AG09319 (cell line): ENCODE results near the gene ALCAM.

Source experiments
- DNase-seq: peaks from one replicate; pipeline ENCODE4 v3.0.0-alpha.2; 2010; ENCODE audit warnings: low read depth; ENCODE audit errors: extremely low read depth
- CTCF ChIP-seq: IDR thresholded peaks from 2 replicates; pipeline ENCODE4 v1.5.1; 2011; ENCODE audit warnings: low read depth, mild to moderate bottlenecking, inconsistent platforms, low read length, moderate library complexity

Gene ALCAM

GRCh38 chr3:105537371-105538080 lies 170.8 kb downstream of the ALCAM start:
- no peak for TF ChIP-seq CTCF
- no peak for DNase-seq

- no peak for TF ChIP-seq CTCF
- no peak for DNase-seq
These were observed 171.8 kb downstream of the ALCAM start for GRCh38 chr3:105538483-105538882.

- DNase-seq = no peak
- TF ChIP-seq CTCF = no peak
These were observed 173.2 kb downstream of the ALCAM start for GRCh38 chr3:105539897-105540296.

GRCh38 chr3:105542282-105543019 lies 175.7 kb downstream of the ALCAM start:
- TF ChIP-seq CTCF = no peak
- no peak for DNase-seq

- DNase-seq = no peak
- no peak for TF ChIP-seq CTCF
These were observed 178.3 kb downstream of the ALCAM start for GRCh38 chr3:105545051-105545450.

GRCh38 chr3:105553851-105554250 lies 187.1 kb downstream of the ALCAM start:
- no peak for TF ChIP-seq CTCF
- no peak for DNase-seq

- no peak for TF ChIP-seq CTCF
- DNase-seq = no peak
These were observed 188.5 kb downstream of the ALCAM start for GRCh38 chr3:105555206-105555605.
